ENCODE data around the gene TMEM50B. TPM values are rescaled to one million over a fixed set of nuclear protein-coding genes. Genes with fewer than 3 reads are reported as not detected.
"Not testable (repeated sequence)": the region's sequence is repeated elsewhere in the genome, so short reads cannot be mapped to it uniquely, and the experiment has no call there.

TMEM50B gene
- polyA plus RNA-seq, 3 donors = 33.8 to 43.0 (median 38.2) TPM

DNA sequence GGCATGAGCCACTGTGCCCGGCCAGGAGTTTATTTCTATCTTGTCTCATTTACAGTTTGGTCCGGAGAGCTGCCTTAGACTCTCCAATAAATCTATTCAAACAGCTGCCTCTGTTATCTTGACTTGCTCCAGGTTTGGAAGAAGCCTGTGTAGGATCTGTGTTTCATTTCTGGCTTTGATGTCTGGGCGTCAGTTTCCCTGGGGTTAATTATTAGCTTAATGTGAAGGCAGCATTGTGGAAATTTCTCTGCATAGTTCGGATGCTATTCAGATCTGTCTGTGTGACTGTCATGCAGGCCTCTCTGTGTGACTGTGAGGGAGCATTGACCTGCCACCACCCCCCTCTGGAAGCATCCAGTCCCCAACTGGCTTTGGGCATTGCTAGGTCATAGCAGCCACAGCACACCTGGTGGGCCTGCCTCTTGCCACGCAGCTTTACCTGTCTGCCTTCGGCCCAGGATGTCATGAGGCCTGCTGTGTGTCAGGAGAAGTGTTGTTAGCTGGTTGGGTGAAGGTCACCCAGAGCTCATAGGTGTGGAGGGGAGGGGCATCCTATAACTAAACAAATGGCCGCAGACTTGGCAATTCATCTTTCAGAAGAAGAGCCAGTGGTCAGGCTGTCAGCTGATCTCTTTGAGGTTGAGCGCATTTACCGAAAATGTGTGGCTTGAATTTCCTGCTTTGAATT, 66.8 kb downstream of the TMEM50B start:
- Mint-ChIP-seq H3K9me3 (no peaks in the 10 kb centered on the region), H3K4me3 (no peak overlapping the region), H3K4me1 (peaks cover 53% of the 10 kb centered on the region), H3K27ac (peak overlapping the region in 6 of 7 donors; percentile 52 to 85 (median 62)), H3K36me3 (peaks cover 80 to 99% of the 10 kb centered on the region in 2 donors), H3K27me3 (ENCODE audit: low read depth in 3 of 3) (peaks cover 0 to 2% (median 0%) of the 10 kb centered on the region in 3 donors)
- Histone ChIP-seq H3K4me3 (replicated peaks in 1 of 3; ENCODE audit: low read depth in 2 of 3, low read length in 3 of 3) (no peak overlapping the region), H3K27me3 (ENCODE audit: control insufficient read depth in 2 of 2, insufficient read depth in 2 of 2, low read length in 2 of 2) (no peaks in the 10 kb centered on the region), H3K9me3 (replicated peaks in 1 of 2; ENCODE audit: control insufficient read depth in 1 of 2, insufficient read depth in 1 of 2, low read length in 2 of 2) (no peaks in the 10 kb centered on the region), H3K36me3 (replicated peaks in 1 of 2; ENCODE audit: control insufficient read depth in 1 of 2, insufficient read depth in 2 of 2, low read length in 2 of 2) (peaks cover 67 to 82% of the 10 kb centered on the region in 2 donors), H3K4me1 (ENCODE audit: control insufficient read depth in 1 of 2, insufficient read depth in 2 of 2, low read length in 2 of 2) (peaks cover 30 to 60% of the 10 kb centered on the region in 2 donors), H3K27ac (ENCODE audit: low read depth in 1 of 2, low read length in 2 of 2) (peak overlapping the region in 1 of 2 donors; percentile 62), H3K79me2 (ENCODE audit: insufficient read depth, low read length) (peaks cover 100% of the 10 kb centered on the region), H4K20me1 (ENCODE audit: insufficient read depth, low read length) (peaks cover 100% of the 10 kb centered on the region), H2AFZ (ENCODE audit: insufficient read depth, low read depth, low read length, poor library complexity, severe bottlenecking) (no peak overlapping the region), H3K9ac (ENCODE audit: insufficient read depth, low read length, poor library complexity, severe bottlenecking) (no peak overlapping the region), H3K4me2 (replicated peaks; ENCODE audit: extremely low read depth, low read length, poor library complexity, severe bottlenecking) (peak overlapping the region; percentile 35)
- DNase-seq = no peak
- TF ChIP-seq CTCF (IDR thresholded peaks at IDR 0.05) = no peak
- 51% methylated on average over 3 of the region's 9 CpGs for WGBS (ENCODE audit: insufficient coverage)
- intact Hi-C loops (cut with micrococcal nuclease) = no loop called here

DNA sequence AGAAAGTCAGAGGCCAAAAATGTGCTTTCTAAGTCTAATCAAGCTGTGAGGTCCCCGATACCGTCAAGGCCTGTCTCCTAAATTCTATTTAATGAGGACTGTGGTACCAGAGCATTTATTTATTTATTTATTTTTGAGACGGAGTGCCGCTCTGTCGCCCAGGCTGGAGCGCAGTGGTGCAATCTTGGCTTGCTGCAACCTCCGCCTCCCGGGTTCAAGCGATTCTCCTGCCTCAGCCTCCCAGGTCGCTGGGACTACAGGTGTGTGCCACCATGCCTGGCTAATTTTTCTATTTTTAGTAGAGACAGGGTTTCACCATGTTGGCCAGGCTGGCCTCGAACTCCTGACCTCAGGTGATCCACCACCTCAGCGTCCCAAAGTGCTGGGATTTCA, 67.3 kb downstream of the TMEM50B start:
- H3K9me3 Mint-ChIP-seq = not testable (repeated sequence)

More for the DNA sequence above, 67.3 kb downstream of the TMEM50B start:
- H3K4me3 ChIP-seq (replicated peaks in 1 of 3; ENCODE audit: low read depth in 2 of 3, low read length in 3 of 3); H3K27me3 ChIP-seq (ENCODE audit: control insufficient read depth in 2 of 2, insufficient read depth in 2 of 2, low read length in 2 of 2); DNase-seq; H2AFZ ChIP-seq (ENCODE audit: insufficient read depth, low read depth, low read length, poor library complexity, severe bottlenecking); H3K4me2 ChIP-seq (replicated peaks; ENCODE audit: extremely low read depth, low read length, poor library complexity, severe bottlenecking); H3K4me3 Mint-ChIP-seq; H3K27me3 Mint-ChIP-seq (ENCODE audit: low read depth in 3 of 3); H3K9me3 ChIP-seq (replicated peaks in 1 of 2; ENCODE audit: control insufficient read depth in 1 of 2, insufficient read depth in 1 of 2, low read length in 2 of 2); intact Hi-C loops (cut with micrococcal nuclease); H3K9ac ChIP-seq (ENCODE audit: insufficient read depth, low read length, poor library complexity, severe bottlenecking): not testable (repeated sequence)
- Mint-ChIP-seq H3K27ac (peak overlapping the region in 4 of 7 donors; percentile 15 to 50 (median 26)), H3K36me3 (peaks cover 79 to 95% of the 10 kb centered on the region in 2 donors), H3K4me1 (peaks cover 56% of the 10 kb centered on the region)
- Histone ChIP-seq H4K20me1 (ENCODE audit: insufficient read depth, low read length) (peaks cover 99% of the 10 kb centered on the region), H3K36me3 (replicated peaks in 1 of 2; ENCODE audit: control insufficient read depth in 1 of 2, insufficient read depth in 2 of 2, low read length in 2 of 2) (peaks cover 61 to 78% of the 10 kb centered on the region in 2 donors), H3K27ac (ENCODE audit: low read depth in 1 of 2, low read length in 2 of 2) (peak overlapping the region in 1 of 2 donors; percentile 29), H3K79me2 (ENCODE audit: insufficient read depth, low read length) (peaks cover 100% of the 10 kb centered on the region), H3K4me1 (ENCODE audit: control insufficient read depth in 1 of 2, insufficient read depth in 2 of 2, low read length in 2 of 2) (peaks cover 35 to 66% of the 10 kb centered on the region in 2 donors)
- 93% methylated on average over 9 of the region's 12 CpGs for WGBS (ENCODE audit: insufficient coverage)
